IMR-90 (cell line): ENCODE results near the gene IQSEC1. TPM values are rescaled to one million over a fixed set of nuclear protein-coding genes. Genes with fewer than 3 reads are reported as not detected.

Source experiments
- ATAC-seq: fragments of 200-7000 bp; cut with Tn5 transposase; 2 replicates; pipeline ENCODE4 v1.9.1; 2020; ENCODE audit warnings: low read depth, mild to moderate bottlenecking, moderate library complexity
- BruUV-seq: library from RNA; stranded (reverse); fragments of 400-500 nt; replicated peaks from 2 replicates; lab custom pipeline; 2021; lab: Mats Ljungman, UMichigan
- CTCF ChIA-PET: fragments of 300-600 bp; formaldehyde crosslinking; extraction: SDS; loops from one replicate; lab custom pipeline; 2021; ENCODE audit warnings: antibody characterized with exemption; lab: Yijun Ruan, JAX
- POLR2A ChIA-PET: fragments of 300-600 bp; sonication (Branson Sonifier 250); formaldehyde crosslinking; loops from one replicate; lab custom pipeline; 2022; ENCODE audit warnings: antibody characterized with exemption; ENCODE audit not compliant: unreplicated experiment; lab: Charles Lee
- DNase-seq: peaks from one replicate; pipeline ENCODE4 v3.0.0; 2013
- H2AFZ ChIP-seq: replicated peaks from 2 replicates; pipeline ENCODE3; 2013; ENCODE audit warnings: low read length, mild to moderate bottlenecking; ENCODE audit not compliant: poor library complexity
- H2AK5ac ChIP-seq: 2 replicates; pipeline ENCODE4 v1.6.1; 2013; ENCODE audit warnings: low read depth, low read length, inconsistent platforms
- H2AK9ac ChIP-seq: replicated peaks from 2 replicates; pipeline ENCODE3; 2013; ENCODE audit warnings: mild to moderate bottlenecking, low read depth, low read length, moderate library complexity; ENCODE audit not compliant: poor library complexity
- H2BK120ac ChIP-seq: 2 replicates; pipeline ENCODE4 v1.6.1; 2013; ENCODE audit warnings: low read depth, low read length, inconsistent platforms
- H2BK15ac ChIP-seq: 3 replicates; pipeline ENCODE4 v1.6.1; 2013; ENCODE audit warnings: low read depth, low read length, inconsistent platforms
- H2BK20ac ChIP-seq: 2 replicates; pipeline ENCODE4 v1.6.1; 2013; ENCODE audit warnings: low read depth, mild to moderate bottlenecking, inconsistent platforms, low read length, moderate library complexity
- H2BK5ac ChIP-seq: 2 replicates; pipeline ENCODE4 v1.6.1; 2013; ENCODE audit warnings: mild to moderate bottlenecking, low read depth, low read length, inconsistent platforms; ENCODE audit not compliant: poor library complexity, severe bottlenecking
- H3K14ac ChIP-seq: replicated peaks from 2 replicates; pipeline ENCODE4 v1.6.1; 2013; ENCODE audit warnings: low read depth, low read length, inconsistent platforms
- H3K18ac ChIP-seq: 2 replicates; pipeline ENCODE4 v1.6.1; 2013; ENCODE audit warnings: low read depth, low read length, control low read depth
- H3K23ac ChIP-seq: 2 replicates; pipeline ENCODE4 v1.6.1; 2013; ENCODE audit warnings: low read depth, low read length, inconsistent platforms
- H3K27ac ChIP-seq: 2 replicates; pipeline ENCODE4 v1.5.1; 2013; ENCODE audit warnings: mild to moderate bottlenecking, control low read depth, low read length; ENCODE audit not compliant: insufficient read depth
- H3K27me3 ChIP-seq: 2 replicates; pipeline ENCODE4 v1.6.1; 2013; ENCODE audit warnings: low read length; ENCODE audit not compliant: control insufficient read depth, insufficient read depth
- H3K36me3 ChIP-seq: 2 replicates; pipeline ENCODE4 v1.6.1; 2013; ENCODE audit warnings: low read length, mixed read lengths; ENCODE audit not compliant: control insufficient read depth, insufficient read depth
- H3K4ac ChIP-seq: 2 replicates; pipeline ENCODE4 v1.6.1; 2013; ENCODE audit warnings: low read depth, low read length, inconsistent platforms
- H3K4me1 ChIP-seq: 2 replicates; pipeline ENCODE4 v1.6.1; 2013; ENCODE audit warnings: low read length, mixed read lengths; ENCODE audit not compliant: control insufficient read depth, insufficient read depth
- H3K4me2 ChIP-seq: 2 replicates; pipeline ENCODE4 v1.6.1; 2013; ENCODE audit warnings: low read depth, mild to moderate bottlenecking, control low read depth, low read length, moderate library complexity
- H3K4me3 ChIP-seq: 2 replicates; pipeline ENCODE4 v1.5.1; 2013; ENCODE audit warnings: low read depth, mild to moderate bottlenecking, control low read depth, low read length, moderate library complexity; ENCODE audit not compliant: insufficient read depth
- H3K56ac ChIP-seq: 2 replicates; pipeline ENCODE4 v1.6.1; 2013; ENCODE audit warnings: low read length, inconsistent platforms; ENCODE audit not compliant: insufficient read depth; ENCODE audit errors: extremely low read depth
- H3K79me1 ChIP-seq, 2 experiments: 2 replicates each; pipeline ENCODE4 v1.6.1; 2013; ENCODE audit warnings: low read length in 2 of 2, inconsistent platforms in 1 of 2, low read depth in 1 of 2
- H3K9ac ChIP-seq: 2 replicates; pipeline ENCODE4 v1.6.1; 2013; ENCODE audit warnings: low read depth, low read length, control low read depth
- H3K9me1 ChIP-seq: 2 replicates; pipeline ENCODE4 v1.6.1; 2013; ENCODE audit warnings: low read length, inconsistent platforms; ENCODE audit not compliant: insufficient read depth
- H3K9me3 ChIP-seq: 2 replicates; pipeline ENCODE4 v1.6.1; 2013; ENCODE audit warnings: low read length; ENCODE audit not compliant: control insufficient read depth, insufficient read depth
- H4K20me1 ChIP-seq: 2 replicates; pipeline ENCODE4 v1.6.1; 2013; ENCODE audit warnings: low read length, inconsistent platforms; ENCODE audit not compliant: insufficient read depth
- H4K5ac ChIP-seq: 2 replicates; pipeline ENCODE4 v1.6.1; 2013; ENCODE audit warnings: mild to moderate bottlenecking, low read depth, low read length, control low read depth
- H4K8ac ChIP-seq, 2 experiments: 2 replicates each; pipeline ENCODE4 v1.6.1; 2013; ENCODE audit warnings: low read depth in 2 of 2, low read length in 2 of 2, control low read depth in 1 of 2, inconsistent platforms in 1 of 2
- H4K91ac ChIP-seq: 2 replicates; pipeline ENCODE4 v1.6.1; 2013; ENCODE audit warnings: low read depth, low read length, inconsistent platforms; ENCODE audit not compliant: insufficient read depth
- BHLHE40 ChIP-seq: fragments of 150-350 bp; IDR thresholded peaks from 2 replicates; pipeline ENCODE4 v1.6.1; 2016; ENCODE audit warnings: mild to moderate bottlenecking, low read depth, low read length
- CHD1 ChIP-seq: IDR thresholded peaks from 2 replicates; pipeline ENCODE4 v1.6.1; 2012; ENCODE audit warnings: low read depth, low read length, improper control_type of control experiment
- CTCF ChIP-seq: conservative IDR thresholded peaks from 2 replicates; pipeline ENCODE4 v1.5.1; 2012; ENCODE audit warnings: mild to moderate bottlenecking, low read depth, low read length, improper control_type of control experiment
- ELK1 ChIP-seq: fragments of 150-350 bp; IDR thresholded peaks from 2 replicates; pipeline ENCODE4 v1.6.1; 2016; ENCODE audit warnings: low read depth, mild to moderate bottlenecking, low read length, moderate library complexity, borderline replicate concordance
- MAFK ChIP-seq: IDR thresholded peaks from 2 replicates; pipeline ENCODE4 v1.6.1; 2012; ENCODE audit warnings: low read depth, low read length, improper control_type of control experiment
- MAZ ChIP-seq: IDR thresholded peaks from 2 replicates; pipeline ENCODE4 v1.6.1; 2012; ENCODE audit warnings: low read depth, mild to moderate bottlenecking, low read length, improper control_type of control experiment, moderate library complexity, borderline replicate concordance
- RAD21 ChIP-seq: IDR thresholded peaks from 2 replicates; pipeline ENCODE4 v1.6.1; 2012; ENCODE audit warnings: low read length, improper control_type of control experiment
- RCOR1 ChIP-seq: IDR thresholded peaks from 2 replicates; pipeline ENCODE4 v1.6.1; 2012; ENCODE audit warnings: mild to moderate bottlenecking, low read length, improper control_type of control experiment; ENCODE audit not compliant: insufficient replicate concordance
- RFX5 ChIP-seq: IDR thresholded peaks from 2 replicates; pipeline ENCODE4 v1.8.0; 2012; ENCODE audit warnings: low read depth, mild to moderate bottlenecking, low read length, moderate library complexity
- SMC3 ChIP-seq: fragments of 150-350 bp; IDR thresholded peaks from 2 replicates; pipeline ENCODE4 v1.6.1; 2016; ENCODE audit warnings: low read depth, mild to moderate bottlenecking, antibody characterized with exemption, low read length, moderate library complexity
- USF2 ChIP-seq: fragments of 150-350 bp; IDR thresholded peaks from 2 replicates; pipeline ENCODE4 v1.6.1; 2017; ENCODE audit warnings: mild to moderate bottlenecking, antibody characterized with exemption, low read length, low read depth
- WGBS, 2 experiments: methylation state at CpG; one replicate each; pipeline versions ENCODE4 v1.1.5 to v1.1.7; 2013; ENCODE audit warnings: missing lambda C conversion rate in 2 of 2; ENCODE audit not compliant: insufficient read length in 1 of 2; ENCODE audit errors: extremely low coverage in 2 of 2; 5-methylcytosine and 5-hydroxymethylcytosine counted together
- dilution Hi-C: fragments of 300-500 bp; cut with HindIII; formaldehyde crosslinking; loops from one replicate; pipeline ENCODE4 v1.14.3; 2018; ENCODE audit warnings: low sequenced_read_pairs; ENCODE audit not compliant: unreplicated experiment
- in situ Hi-C: fragments of 300-500 bp; cut with MboI; formaldehyde crosslinking; loops from 3 replicates; pipeline ENCODE4 v1.14.3; 2019; ENCODE audit warnings: low sequenced_read_pairs, inconsistent platforms, mixed read lengths
- intact Hi-C: fragments of 100-400 bp; cut with micrococcal nuclease; formaldehyde crosslinking; loops from 2 replicates; pipeline ENCODE4 v1.10.0; 2022
- polyA plus RNA-seq, 3 experiments: library from polyadenylated mRNA; depleted of rRNA; stranded (reverse); fragments of >200 nt; gene quantifications; 2 replicates each; pipeline ENCODE4 v1.2.3, GENCODE V29; 2012; ENCODE audit warnings: low replicate concordance in 1 of 3
- total RNA-seq: library from RNA; depleted of rRNA; stranded (reverse); fragments of >200 nt; gene quantifications from 2 replicates; pipeline ENCODE4 v1.2.3, GENCODE V29; 2012

The IQSEC1 gene
- total and polyA plus RNA-seq, 2 of the 4 experiments (the other 2 are of a cell fraction): 5.9 to 11.9 TPM

- no peak for TF ChIP-seq MAZ
Measured at GRCh38 chr3:13112521-13113345, 39.5 kb upstream of the IQSEC1 start (continued).

- Histone ChIP-seq H3K9me3 (no peaks in the 10 kb centered on the region), H3K18ac (no peak overlapping the region), H4K5ac (no peak overlapping the region), H3K79me1 (no peaks in the 10 kb centered on the region), H3K14ac (no peak overlapping the region), H4K8ac (no peak overlapping the region), H2BK5ac (no peak overlapping the region), H3K36me3 (no peaks in the 10 kb centered on the region), H2BK15ac (no peak overlapping the region), H3K56ac (no peak overlapping the region), H3K9me1 (no peaks in the 10 kb centered on the region), H3K9ac (no peak overlapping the region), H3K27ac (no peak overlapping the region), H3K4me2 (no peak overlapping the region), H3K23ac (no peak overlapping the region), H4K20me1 (no peaks in the 10 kb centered on the region), H2AFZ (no peak overlapping the region), H3K4ac (no peak overlapping the region), H2AK5ac (no peak overlapping the region), H3K4me1 (no peaks in the 10 kb centered on the region), H3K27me3 (peaks cover 11% of the 10 kb centered on the region), H2BK20ac (no peak overlapping the region), H2BK120ac (no peak overlapping the region), H3K4me3 (no peak overlapping the region), H4K91ac (no peak overlapping the region), H2AK9ac (no peak overlapping the region)
- ChIA-PET CTCF (no interaction called here), POLR2A (no interaction called here)
- ATAC-seq (no peak), DNase-seq (no peak)
- in situ Hi-C loops: no loop called here
- intact Hi-C loops: no loop called here
- BruUV-seq: no TSS peak
- WGBS, 2 experiments: 25% methylated on average over 4 of the region's 13 CpGs; no CpG with 5 or more reads in 1 of the 2 experiments
- dilution Hi-C loops: no loop called here
- TF ChIP-seq SMC3 (no peak), CHD1 (no peak), RAD21 (no peak), ELK1 (no peak), RFX5 (no peak), CTCF (no peak), USF2 (no peak), RCOR1 (no peak), MAFK (no peak), BHLHE40 (no peak)
Measured at GRCh38 chr3:13111873-13112520, 38.8 kb upstream of the IQSEC1 start.
